OCI-LY1 (cell line): ENCODE measurements around the gene COX10.
"Not testable (repeated sequence)": the region's sequence is repeated elsewhere in the genome, so short reads cannot be mapped to it uniquely, and the experiment has no call there.

ENCODE experiments used
- EZH2 ChIP-seq: fragments of 200-600 bp; sonication (generic), shearing (Covaris generic); IDR thresholded peaks from 2 replicates; pipeline ENCODE4 v1.8.0; 2017; ENCODE audit warnings: borderline replicate concordance, mixed run types, mild to moderate bottlenecking, antibody characterized with exemption, low read length, moderate library complexity, mixed read lengths
- TF ChIP-seq, protein P1 (sequence below): fragments of 200-600 bp; sonication (generic), shearing (Covaris generic); IDR thresholded peaks from 2 replicates; pipeline ENCODE4 v1.5.1; 2017; ENCODE audit warnings: mild to moderate bottlenecking, antibody characterized with exemption, low read length, moderate library complexity, mixed read lengths

DNA sequence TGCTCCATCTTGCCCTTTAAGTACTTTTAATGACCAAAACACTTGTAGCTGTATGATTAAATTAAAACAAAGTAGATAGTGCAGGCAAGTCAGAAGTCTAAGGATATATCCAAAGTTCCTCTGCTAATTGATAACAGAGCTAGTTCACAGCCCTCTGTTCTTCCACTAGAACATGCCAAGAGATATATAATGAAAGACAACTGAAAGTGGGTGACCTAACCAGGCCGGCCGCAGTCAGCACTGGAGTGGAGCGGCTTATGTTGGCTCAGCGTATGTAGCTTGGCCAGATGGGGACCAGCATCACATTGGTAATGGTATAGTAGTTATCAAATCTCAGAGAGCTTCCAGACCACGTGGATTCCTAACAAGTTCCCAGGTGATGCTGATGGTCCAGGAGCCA, 115.2 kb downstream of the COX10 start:
- not testable (repeated sequence) for TF ChIP-seq EZH2
- TF ChIP-seq, protein P1, sequence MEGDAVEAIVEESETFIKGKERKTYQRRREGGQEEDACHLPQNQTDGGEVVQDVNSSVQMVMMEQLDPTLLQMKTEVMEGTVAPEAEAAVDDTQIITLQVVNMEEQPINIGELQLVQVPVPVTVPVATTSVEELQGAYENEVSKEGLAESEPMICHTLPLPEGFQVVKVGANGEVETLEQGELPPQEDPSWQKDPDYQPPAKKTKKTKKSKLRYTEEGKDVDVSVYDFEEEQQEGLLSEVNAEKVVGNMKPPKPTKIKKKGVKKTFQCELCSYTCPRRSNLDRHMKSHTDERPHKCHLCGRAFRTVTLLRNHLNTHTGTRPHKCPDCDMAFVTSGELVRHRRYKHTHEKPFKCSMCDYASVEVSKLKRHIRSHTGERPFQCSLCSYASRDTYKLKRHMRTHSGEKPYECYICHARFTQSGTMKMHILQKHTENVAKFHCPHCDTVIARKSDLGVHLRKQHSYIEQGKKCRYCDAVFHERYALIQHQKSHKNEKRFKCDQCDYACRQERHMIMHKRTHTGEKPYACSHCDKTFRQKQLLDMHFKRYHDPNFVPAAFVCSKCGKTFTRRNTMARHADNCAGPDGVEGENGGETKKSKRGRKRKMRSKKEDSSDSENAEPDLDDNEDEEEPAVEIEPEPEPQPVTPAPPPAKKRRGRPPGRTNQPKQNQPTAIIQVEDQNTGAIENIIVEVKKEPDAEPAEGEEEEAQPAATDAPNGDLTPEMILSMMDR = not testable (repeated sequence)
